Chondrocyte (in vitro differentiated cells): ENCODE data around the gene SRRT. TPM values are rescaled to one million over a fixed set of nuclear protein-coding genes. Genes with fewer than 3 reads are reported as not detected.
"Not testable (repeated sequence)": the region's sequence is repeated elsewhere in the genome, so short reads cannot be mapped to it uniquely, and the experiment has no call there.

ENCODE experiments used
- DNase-seq: peaks from one replicate; pipeline ENCODE4 v3.0.0; 2021; ENCODE audit warnings: mixed read lengths, low spot score
- H3K27ac Mint-ChIP-seq: one replicate; pipeline ENCODE4 v1.8.0; 2021; ENCODE audit warnings: mild to moderate bottlenecking, moderate library complexity, mixed read lengths; ENCODE audit not compliant: unreplicated experiment
- H3K27me3 Mint-ChIP-seq: 2 replicates; pipeline ENCODE4 v1.8.0; 2021; ENCODE audit warnings: low read depth, mixed read lengths
- H3K36me3 Mint-ChIP-seq: 2 replicates; pipeline ENCODE4 v1.8.0; 2021; ENCODE audit warnings: low read depth, mixed read lengths
- H3K4me1 Mint-ChIP-seq: 2 replicates; pipeline ENCODE4 v1.8.0; 2021; ENCODE audit warnings: low read depth, mild to moderate bottlenecking, mixed read lengths
- H3K4me3 Mint-ChIP-seq: one replicate; pipeline ENCODE4 v1.8.0; 2021; ENCODE audit warnings: mild to moderate bottlenecking, moderate library complexity, mixed read lengths; ENCODE audit not compliant: unreplicated experiment
- H3K9me3 Mint-ChIP-seq: 2 replicates; pipeline ENCODE4 v1.8.0; 2021; ENCODE audit warnings: low read depth, mixed read lengths
- total RNA-seq: library from RNA; stranded (reverse); gene quantifications from 3 replicates; pipeline ENCODE4 v1.2.1, GENCODE V29; 2021
- TF ChIP-seq, protein P1 (sequence below): fragments of 200-600 bp; sonication (generic); IDR thresholded peaks from 2 replicates; pipeline ENCODE4 v1.5.0; 2021; ENCODE audit warnings: antibody characterized with exemption, mild to moderate bottlenecking, moderate library complexity

Gene SRRT
- total RNA-seq, 1 donor from 2014 or later, result 105 TPM

DNA sequence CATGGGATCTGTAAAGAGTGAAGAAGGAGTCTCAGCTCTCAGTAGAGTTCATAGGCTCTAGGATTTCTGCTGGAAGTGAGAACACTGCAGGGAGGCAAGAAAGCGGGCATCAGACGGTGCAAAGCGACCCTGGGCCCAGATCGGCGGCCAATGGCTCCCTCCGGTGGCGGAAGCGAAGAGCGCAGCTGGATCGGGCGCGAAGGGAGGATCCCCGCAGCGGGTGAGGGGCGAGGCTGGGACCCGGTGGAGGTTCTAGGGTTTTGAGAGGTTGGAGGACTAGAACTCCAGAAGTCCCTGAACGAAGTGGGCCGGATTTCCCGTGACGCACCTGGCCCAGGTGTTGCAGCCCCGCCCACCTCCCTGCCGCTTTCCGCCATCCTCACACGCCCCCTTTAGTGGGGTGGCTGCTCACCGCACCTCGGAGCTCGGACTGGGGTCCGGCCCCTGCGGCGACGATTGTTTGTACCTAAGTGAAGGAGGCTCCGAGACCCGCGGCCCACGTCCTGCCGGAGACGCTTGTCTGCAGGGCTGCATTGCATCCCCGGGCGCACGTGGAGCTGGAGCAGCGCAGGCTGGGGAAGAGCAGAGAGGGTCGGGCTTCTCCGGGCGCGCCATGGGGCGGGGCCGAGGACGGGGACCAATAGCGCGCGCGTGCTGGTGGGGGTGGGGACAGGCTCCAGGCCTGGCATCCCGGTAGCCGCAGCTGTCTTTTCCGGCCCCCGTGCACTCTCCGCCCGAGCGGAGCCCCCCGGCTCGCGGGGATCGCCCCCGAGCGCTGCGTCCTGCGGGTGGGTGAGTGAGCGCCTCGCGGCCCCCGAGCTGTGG is 22.6 kb upstream of the SRRT start, which contains the start of gene SLC12A9:
Gene SLC12A9, plus strand, starts transcription at position 666 of the 825 bp plus-strand sequence. CDS start 1,485 bp downstream, outside the sequence.
- Mint-ChIP-seq H3K36me3 (peaks cover 2% of the 10 kb centered on the region), H3K9me3 (no peaks in the 10 kb centered on the region), H3K4me3 (peak within 1 kb of the TSS; percentile 83), H3K27ac (peak within 1 kb of the TSS; percentile 66), H3K4me1 (peaks cover 26% of the 10 kb centered on the region), H3K27me3 (no peaks in the 10 kb centered on the region)
- TF ChIP-seq, protein P1, sequence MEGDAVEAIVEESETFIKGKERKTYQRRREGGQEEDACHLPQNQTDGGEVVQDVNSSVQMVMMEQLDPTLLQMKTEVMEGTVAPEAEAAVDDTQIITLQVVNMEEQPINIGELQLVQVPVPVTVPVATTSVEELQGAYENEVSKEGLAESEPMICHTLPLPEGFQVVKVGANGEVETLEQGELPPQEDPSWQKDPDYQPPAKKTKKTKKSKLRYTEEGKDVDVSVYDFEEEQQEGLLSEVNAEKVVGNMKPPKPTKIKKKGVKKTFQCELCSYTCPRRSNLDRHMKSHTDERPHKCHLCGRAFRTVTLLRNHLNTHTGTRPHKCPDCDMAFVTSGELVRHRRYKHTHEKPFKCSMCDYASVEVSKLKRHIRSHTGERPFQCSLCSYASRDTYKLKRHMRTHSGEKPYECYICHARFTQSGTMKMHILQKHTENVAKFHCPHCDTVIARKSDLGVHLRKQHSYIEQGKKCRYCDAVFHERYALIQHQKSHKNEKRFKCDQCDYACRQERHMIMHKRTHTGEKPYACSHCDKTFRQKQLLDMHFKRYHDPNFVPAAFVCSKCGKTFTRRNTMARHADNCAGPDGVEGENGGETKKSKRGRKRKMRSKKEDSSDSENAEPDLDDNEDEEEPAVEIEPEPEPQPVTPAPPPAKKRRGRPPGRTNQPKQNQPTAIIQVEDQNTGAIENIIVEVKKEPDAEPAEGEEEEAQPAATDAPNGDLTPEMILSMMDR, result peak; percentile 100
- DNase-seq, result peak; percentile 97

DNA sequence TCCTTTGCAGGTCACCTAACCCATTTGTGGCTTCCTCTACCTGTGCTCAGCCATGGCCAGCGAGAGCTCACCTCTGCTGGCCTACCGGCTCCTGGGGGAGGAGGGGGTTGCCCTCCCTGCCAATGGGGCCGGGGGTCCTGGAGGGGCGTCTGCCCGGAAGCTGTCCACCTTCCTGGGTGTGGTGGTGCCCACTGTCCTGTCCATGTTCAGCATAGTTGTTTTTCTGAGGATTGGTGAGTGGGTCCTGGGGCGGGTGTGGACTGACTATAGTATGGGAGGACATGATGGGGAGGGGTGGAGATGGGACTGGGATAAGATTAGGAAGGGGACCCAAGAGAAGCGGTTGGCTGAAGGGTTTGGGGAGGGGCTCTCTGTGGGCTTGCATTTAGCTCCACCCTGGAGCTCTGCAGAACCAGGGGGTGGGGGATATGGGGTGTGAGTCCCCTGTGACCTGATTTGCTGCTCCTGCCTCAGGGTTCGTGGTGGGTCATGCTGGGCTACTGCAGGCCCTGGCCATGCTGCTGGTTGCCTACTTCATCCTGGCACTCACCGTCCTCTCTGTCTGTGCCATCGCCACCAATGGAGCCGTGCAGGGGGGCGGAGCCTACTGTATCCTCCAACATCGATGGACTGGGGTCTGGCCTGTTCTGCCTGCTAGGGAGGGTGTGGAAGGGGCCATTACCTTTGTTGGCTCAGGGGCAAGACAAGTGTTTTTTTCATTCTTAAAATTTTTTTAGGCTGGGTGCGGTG is 20.6 kb upstream of the SRRT start:
- H3K36me3 Mint-ChIP-seq, result peaks cover 2% of the 10 kb centered on the region
- no peaks in the 10 kb centered on the region for H3K27me3 Mint-ChIP-seq
- H3K4me3 Mint-ChIP-seq, result no peak overlapping the region
- TF ChIP-seq, protein P1, result no peak
- no peaks in the 10 kb centered on the region for H3K9me3 Mint-ChIP-seq
- H3K27ac Mint-ChIP-seq, result no peak overlapping the region
- peaks cover 27% of the 10 kb centered on the region for H3K4me1 Mint-ChIP-seq
- DNase-seq, result no peak

DNA sequence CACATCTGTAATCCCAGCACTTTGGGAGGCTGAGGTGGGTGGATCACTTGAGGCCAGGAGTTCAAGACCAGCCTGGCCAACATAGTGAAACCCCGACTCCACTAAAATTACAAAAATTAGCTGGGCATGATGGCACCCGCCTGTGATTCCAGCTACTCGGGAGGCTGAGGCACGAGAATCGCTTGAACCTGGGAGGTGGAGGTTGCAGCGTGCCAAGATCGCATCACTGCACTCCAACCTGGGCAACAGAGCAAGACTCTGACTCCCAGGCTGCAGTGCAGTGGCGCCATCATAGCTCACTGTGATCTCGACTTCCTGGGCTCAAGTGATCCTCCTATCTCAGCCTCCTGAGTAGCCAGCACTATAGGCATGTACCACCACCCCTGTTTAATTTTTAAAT is 20.0 kb upstream of the SRRT start:
- DNase-seq, H3K36me3 Mint-ChIP-seq, H3K4me3 Mint-ChIP-seq, H3K27ac Mint-ChIP-seq, H3K27me3 Mint-ChIP-seq, H3K9me3 Mint-ChIP-seq: not testable (repeated sequence)
- peaks cover 27% of the 10 kb centered on the region for H3K4me1 Mint-ChIP-seq

DNA sequence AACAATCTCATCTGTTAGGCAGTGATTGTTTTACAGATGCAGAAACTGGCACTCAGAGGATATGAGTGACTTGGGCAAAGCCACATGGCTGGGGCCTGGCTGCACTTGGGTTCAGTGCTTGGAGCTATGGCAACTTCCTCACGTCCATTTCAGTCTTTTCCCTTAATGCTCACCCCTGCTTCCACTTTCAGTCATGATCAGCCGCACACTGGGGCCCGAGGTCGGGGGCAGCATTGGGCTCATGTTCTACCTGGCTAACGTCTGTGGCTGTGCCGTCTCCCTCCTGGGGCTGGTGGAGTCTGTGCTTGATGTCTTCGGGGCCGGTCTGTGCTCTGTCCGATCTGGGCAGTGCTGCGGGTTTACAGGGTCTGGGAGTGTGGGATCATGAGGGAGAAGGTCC is 19.4 kb upstream of the SRRT start:
- Mint-ChIP-seq H3K36me3 (peaks cover 8% of the 10 kb centered on the region), H3K27ac (no peak overlapping the region), H3K9me3 (no peaks in the 10 kb centered on the region), H3K4me1 (peaks cover 27% of the 10 kb centered on the region), H3K4me3 (no peak overlapping the region), H3K27me3 (no peaks in the 10 kb centered on the region)
- TF ChIP-seq, protein P1, result no peak
- DNase-seq, result no peak

DNA sequence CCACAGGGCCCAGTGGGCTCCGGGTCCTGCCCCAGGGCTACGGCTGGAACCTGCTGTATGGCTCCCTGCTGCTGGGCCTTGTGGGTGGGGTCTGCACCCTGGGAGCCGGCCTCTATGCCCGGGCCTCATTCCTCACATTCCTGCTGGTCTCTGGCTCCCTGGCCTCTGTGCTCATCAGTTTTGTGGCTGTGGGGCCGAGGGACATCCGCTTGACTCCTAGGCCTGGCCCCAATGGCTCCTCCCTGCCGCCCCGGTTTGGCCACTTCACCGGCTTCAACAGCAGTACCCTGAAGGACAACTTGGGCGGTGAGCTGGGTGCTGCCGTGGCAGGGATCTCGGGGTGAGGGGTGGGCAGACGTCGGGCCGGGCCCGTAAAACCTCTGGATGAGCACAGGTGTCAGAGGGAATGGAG is 18.0 kb upstream of the SRRT start:
- H3K27ac Mint-ChIP-seq, result no peak overlapping the region
- H3K4me3 Mint-ChIP-seq, result no peak overlapping the region
- H3K36me3 Mint-ChIP-seq, result peaks cover 10% of the 10 kb centered on the region
- H3K9me3 Mint-ChIP-seq, result no peaks in the 10 kb centered on the region
- no peaks in the 10 kb centered on the region for H3K27me3 Mint-ChIP-seq
- TF ChIP-seq, protein P1, result no peak
- peaks cover 22% of the 10 kb centered on the region for H3K4me1 Mint-ChIP-seq
- no peak for DNase-seq
